Measurements from ENCODE around the gene EGFR.

Gene EGFR

GRCh38 chr7:55206235-55207029 lies 187.6 kb downstream of the EGFR start:
- no peak for TF ChIP-seq CTCF (IDR thresholded peaks at IDR 0.05; ENCODE audit: low read length)
- TF ChIP-seq EZH2 (IDR thresholded peaks at IDR 0.05; ENCODE audit: borderline replicate concordance, low read length), result no peak
- Histone ChIP-seq H3K27me3 (ENCODE audit: insufficient read depth, low read length) (no peaks in the 10 kb centered on the region), H3F3A (ENCODE audit: insufficient read depth, low read length) (no peaks in the 10 kb centered on the region), H3K27ac (ENCODE audit: low read depth, low read length, poor library complexity, severe bottlenecking) (no peak overlapping the region), H3K9me2 (ENCODE audit: low read depth, low read length) (no peaks in the 10 kb centered on the region), H3K4me1 (ENCODE audit: insufficient read depth, low read length, severe bottlenecking) (no peaks in the 10 kb centered on the region), H3K79me2 (ENCODE audit: insufficient read depth, low read length) (no peaks in the 10 kb centered on the region), H3K9ac (ENCODE audit: low read length) (no peak overlapping the region), H3K4me2 (ENCODE audit: low read length) (no peak overlapping the region), H3K9me3 (ENCODE audit: low read length) (no peaks in the 10 kb centered on the region), H3K4me3 (ENCODE audit: low read depth, low read length, poor library complexity, severe bottlenecking) (no peak overlapping the region), H4K20me1 (ENCODE audit: insufficient read depth, low read length) (no peaks in the 10 kb centered on the region), H3K36me3 (ENCODE audit: insufficient read depth, low read length) (no peaks in the 10 kb centered on the region), H2AFZ (ENCODE audit: low read length) (no peak overlapping the region)

- H3K4me3 ChIP-seq (ENCODE audit: low read depth, low read length, poor library complexity, severe bottlenecking), result no peak overlapping the region
- no peaks in the 10 kb centered on the region for H3K27me3 ChIP-seq (ENCODE audit: insufficient read depth, low read length)
- TF ChIP-seq EZH2 (IDR thresholded peaks at IDR 0.05; ENCODE audit: borderline replicate concordance, low read length), result no peak
- no peak for TF ChIP-seq CTCF (IDR thresholded peaks at IDR 0.05; ENCODE audit: low read length)
- H3K9ac ChIP-seq (ENCODE audit: low read length), result no peak overlapping the region
- H2AFZ ChIP-seq (ENCODE audit: low read length), result no peak overlapping the region
- H3K4me2 ChIP-seq (ENCODE audit: low read length), result no peak overlapping the region
- H3K9me2 ChIP-seq (ENCODE audit: low read depth, low read length), result no peaks in the 10 kb centered on the region
- no peaks in the 10 kb centered on the region for H3F3A ChIP-seq (ENCODE audit: insufficient read depth, low read length)
- no peaks in the 10 kb centered on the region for H3K36me3 ChIP-seq (ENCODE audit: insufficient read depth, low read length)
- H3K79me2 ChIP-seq (ENCODE audit: insufficient read depth, low read length), result no peaks in the 10 kb centered on the region
- no peaks in the 10 kb centered on the region for H3K9me3 ChIP-seq (ENCODE audit: low read length)
- H3K27ac ChIP-seq (ENCODE audit: low read depth, low read length, poor library complexity, severe bottlenecking), result no peak overlapping the region
- H3K4me1 ChIP-seq (ENCODE audit: insufficient read depth, low read length, severe bottlenecking), result no peaks in the 10 kb centered on the region
- no peaks in the 10 kb centered on the region for H4K20me1 ChIP-seq (ENCODE audit: insufficient read depth, low read length)
Measured at GRCh38 chr7:55207436-55208125, 188.8 kb downstream of the EGFR start.

GRCh38 chr7:55209366-55209765 lies 190.5 kb downstream of the EGFR start:
- TF ChIP-seq EZH2 (IDR thresholded peaks at IDR 0.05; ENCODE audit: borderline replicate concordance, low read length) (no peak), CTCF (IDR thresholded peaks at IDR 0.05; ENCODE audit: low read length) (no peak)
- Histone ChIP-seq H3K27me3 (ENCODE audit: insufficient read depth, low read length) (peaks cover 5% of the 10 kb centered on the region; the same call in 1 of the 2 replicates), H3K4me2 (ENCODE audit: low read length) (no peak overlapping the region), H3K27ac (ENCODE audit: low read depth, low read length, poor library complexity, severe bottlenecking) (no peak overlapping the region), H3K4me3 (ENCODE audit: low read depth, low read length, poor library complexity, severe bottlenecking) (no peak overlapping the region), H3K4me1 (ENCODE audit: insufficient read depth, low read length, severe bottlenecking) (no peaks in the 10 kb centered on the region), H3K9ac (ENCODE audit: low read length) (no peak overlapping the region), H4K20me1 (ENCODE audit: insufficient read depth, low read length) (no peaks in the 10 kb centered on the region), H3K79me2 (ENCODE audit: insufficient read depth, low read length) (no peaks in the 10 kb centered on the region), H3K9me3 (ENCODE audit: low read length) (no peaks in the 10 kb centered on the region), H2AFZ (ENCODE audit: low read length) (no peak overlapping the region), H3K9me2 (ENCODE audit: low read depth, low read length) (no peaks in the 10 kb centered on the region), H3F3A (ENCODE audit: insufficient read depth, low read length) (no peaks in the 10 kb centered on the region), H3K36me3 (ENCODE audit: insufficient read depth, low read length) (no peaks in the 10 kb centered on the region)

Measured in OCI-LY1 (cell line).